Esophagus muscularis mucosa (tissue), 4 donors: Measurements from ENCODE around the gene KCTD1. TPM values are rescaled to one million over a fixed set of nuclear protein-coding genes. Genes with fewer than 3 reads are reported as not detected.

ENCODE experiments used
- DNase-seq: peaks from one replicate; pipeline ENCODE4 v3.0.0-alpha.2; 2017; ENCODE audit errors: extremely low spot score
- H3K27ac ChIP-seq, 4 donors: fragments of 200-600 bp; sonication (generic); replicated peaks in 1 of 4; 1 replicate in 3 of 4; 2 replicates in 1 of 4; pipeline ENCODE4 v1.5.1; 2016 to 2019; ENCODE audit warnings: mild to moderate bottlenecking in 1 of 4
- H3K27me3 ChIP-seq, 4 donors: fragments of 200-600 bp; sonication (generic); one replicate each; pipeline versions ENCODE4 v1.5.1 to v1.6.0; 2016 to 2019
- H3K36me3 ChIP-seq, 4 donors: fragments of 200-600 bp; sonication (generic); one replicate each; pipeline ENCODE4 v1.5.1; 2016 to 2019
- H3K4me1 ChIP-seq, 4 donors: fragments of 200-600 bp; sonication (generic); one replicate each; pipeline ENCODE4 v1.5.1; 2016 to 2019
- H3K4me3 ChIP-seq, 4 donors: fragments of 200-600 bp; sonication (generic); 1 replicate in 2 of 4; 2 replicates in 2 of 4; pipeline ENCODE4 v1.5.1; 2016 to 2019; ENCODE audit warnings: mild to moderate bottlenecking in 4 of 4, moderate library complexity in 1 of 4
- H3K9me3 ChIP-seq, 4 donors: fragments of 200-600 bp; sonication (generic); 1 replicate in 3 of 4; 2 replicates in 1 of 4; pipeline ENCODE4 v1.5.1; 2016 to 2019
- EP300 ChIP-seq: sonication (generic); formaldehyde crosslinking; IDR thresholded peaks from one replicate; pipeline ENCODE4 v1.6.1; 2017; ENCODE audit warnings: antibody characterized with exemption
- POLR2A ChIP-seq: fragments of 450-650 bp; IDR thresholded peaks from one replicate; pipeline ENCODE4 v1.6.1; 2017; ENCODE audit warnings: antibody characterized with exemption, moderate library complexity, mild to moderate bottlenecking, low read depth
- POLR2AphosphoS5 ChIP-seq, 2 donors: sonication (generic); formaldehyde crosslinking; IDR thresholded peaks; one replicate each; pipeline ENCODE4 v1.6.1; 2017; ENCODE audit warnings: antibody characterized with exemption in 2 of 2
- WGBS: methylation state at CpG from one replicate; pipeline ENCODE4 v1.1.5; 2018; 5-methylcytosine and 5-hydroxymethylcytosine counted together
- intact Hi-C: fragments of 100-400 bp; cut with DNase I; formaldehyde crosslinking; loops from one replicate; pipeline ENCODE4 v1.15.1; 2023
- total RNA-seq, 4 donors: library from RNA; depleted of rRNA; stranded (reverse); fragments of >200 nt; gene quantifications; one replicate each; pipeline versions ENCODE4 v1.1.0 to v1.2.1, GENCODE V29; 2016
- TF ChIP-seq, protein P1 (sequence below), 3 experiments: fragments of 200-600 bp in 2 of 3; fragments of 450-650 bp in 1 of 3; sonication (generic) in 2 of 3; IDR thresholded peaks; one replicate each; pipeline ENCODE4 v1.5.1; 2017 to 2019; ENCODE audit warnings: antibody characterized with exemption in 3 of 3, mild to moderate bottlenecking in 2 of 3, moderate library complexity in 1 of 3

Gene KCTD1
- total RNA-seq, 4 donors from 2014 or later, result 7.1 to 17.6 (median 12.7) TPM

DNA sequence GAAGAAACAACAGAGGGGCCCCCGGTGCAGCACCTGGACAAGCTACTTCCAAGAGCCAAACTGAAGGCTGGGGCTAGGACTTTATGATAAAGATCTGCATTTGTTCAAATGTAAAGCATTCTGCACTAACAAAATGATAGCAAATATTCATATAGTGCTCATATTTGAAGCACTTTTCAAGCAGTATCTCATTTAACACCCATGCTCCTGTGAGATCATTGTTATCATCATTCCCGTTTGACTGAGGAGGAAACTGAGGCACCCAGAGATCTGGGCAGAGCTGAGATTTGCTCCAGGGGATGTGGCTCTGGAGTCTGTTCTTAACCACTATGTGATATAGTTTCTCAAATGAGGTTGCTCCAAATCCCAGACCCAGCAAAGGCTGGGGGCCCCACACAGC, 9.8 kb downstream of the KCTD1 start:
- Histone ChIP-seq H3K36me3 (no peaks in the 10 kb centered on the region), H3K27ac (no peak overlapping the region), H3K27me3 (no peaks in the 10 kb centered on the region), H3K4me3 (no peak overlapping the region), H3K9me3 (no peaks in the 10 kb centered on the region), H3K4me1 (peaks cover 0 to 8% (median 4%) of the 10 kb centered on the region in 4 donors)
- DNase-seq, result no peak
- TF ChIP-seq EP300 (no peak), POLR2A (no peak), POLR2AphosphoS5 (IDR thresholded peaks at IDR 0.05) (no peak)
- TF ChIP-seq, protein P1, sequence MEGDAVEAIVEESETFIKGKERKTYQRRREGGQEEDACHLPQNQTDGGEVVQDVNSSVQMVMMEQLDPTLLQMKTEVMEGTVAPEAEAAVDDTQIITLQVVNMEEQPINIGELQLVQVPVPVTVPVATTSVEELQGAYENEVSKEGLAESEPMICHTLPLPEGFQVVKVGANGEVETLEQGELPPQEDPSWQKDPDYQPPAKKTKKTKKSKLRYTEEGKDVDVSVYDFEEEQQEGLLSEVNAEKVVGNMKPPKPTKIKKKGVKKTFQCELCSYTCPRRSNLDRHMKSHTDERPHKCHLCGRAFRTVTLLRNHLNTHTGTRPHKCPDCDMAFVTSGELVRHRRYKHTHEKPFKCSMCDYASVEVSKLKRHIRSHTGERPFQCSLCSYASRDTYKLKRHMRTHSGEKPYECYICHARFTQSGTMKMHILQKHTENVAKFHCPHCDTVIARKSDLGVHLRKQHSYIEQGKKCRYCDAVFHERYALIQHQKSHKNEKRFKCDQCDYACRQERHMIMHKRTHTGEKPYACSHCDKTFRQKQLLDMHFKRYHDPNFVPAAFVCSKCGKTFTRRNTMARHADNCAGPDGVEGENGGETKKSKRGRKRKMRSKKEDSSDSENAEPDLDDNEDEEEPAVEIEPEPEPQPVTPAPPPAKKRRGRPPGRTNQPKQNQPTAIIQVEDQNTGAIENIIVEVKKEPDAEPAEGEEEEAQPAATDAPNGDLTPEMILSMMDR (IDR thresholded peaks at IDR 0.05), result no peak
- intact Hi-C loops, result no loop called here
- 98% methylated on average over 2 of the region's 2 CpGs for WGBS

DNA sequence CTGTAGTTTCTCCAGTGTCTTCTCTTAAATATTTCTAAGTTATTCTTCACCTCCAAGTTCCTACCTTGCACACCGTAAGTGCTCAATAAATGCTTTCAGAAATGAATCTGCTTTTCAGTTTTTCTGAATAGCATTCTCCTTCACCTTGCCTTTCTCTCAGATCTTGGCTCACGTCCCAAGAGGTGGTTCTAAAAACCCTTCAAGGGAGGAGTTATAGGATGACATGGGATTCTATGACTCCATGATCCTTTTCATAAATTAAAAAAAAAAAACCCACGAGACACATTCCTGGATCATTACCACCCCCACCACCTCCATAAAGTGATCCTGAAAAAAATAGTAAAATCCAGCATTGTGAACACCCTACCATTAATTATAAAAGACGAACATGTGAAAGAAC, 11.7 kb downstream of the KCTD1 start:
- Histone ChIP-seq H3K36me3 (no peaks in the 10 kb centered on the region), H3K9me3 (no peaks in the 10 kb centered on the region), H3K27me3 (no peaks in the 10 kb centered on the region), H3K4me3 (no peak overlapping the region), H3K4me1 (peaks cover 0 to 8% (median 3%) of the 10 kb centered on the region in 4 donors), H3K27ac (no peak overlapping the region)
- intact Hi-C loops, result no loop called here
- DNase-seq, result no peak
- 80% methylated on average over 4 of the region's 4 CpGs for WGBS
- no peak for TF ChIP-seq POLR2A
- TF ChIP-seq, protein P1 (IDR thresholded peaks at IDR 0.05), result no peak
- TF ChIP-seq EP300, result no peak
- no peak for TF ChIP-seq POLR2AphosphoS5 (IDR thresholded peaks at IDR 0.05)

DNA sequence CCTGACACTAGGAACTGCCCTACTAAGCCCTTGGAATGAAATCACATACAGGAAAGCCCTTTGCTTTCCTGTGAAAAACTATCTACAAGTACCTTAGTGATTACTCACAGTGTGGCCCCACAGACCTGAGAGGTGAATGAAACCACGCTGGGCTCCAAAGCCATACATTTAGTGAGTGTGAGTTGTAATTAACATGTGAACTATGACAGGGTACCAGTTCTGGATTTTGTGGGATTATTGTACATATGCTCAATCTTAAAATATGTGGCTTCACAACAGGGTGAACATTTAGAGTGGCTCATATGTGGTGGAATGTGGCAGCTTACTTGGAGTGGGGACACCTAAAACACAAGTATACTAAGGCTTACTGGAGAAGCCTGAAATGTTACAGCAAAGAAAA, 12.3 kb downstream of the KCTD1 start:
- no peak for DNase-seq
- Histone ChIP-seq H3K4me1 (peaks cover 0 to 8% (median 3%) of the 10 kb centered on the region in 4 donors), H3K4me3 (no peak overlapping the region), H3K27ac (no peak overlapping the region), H3K9me3 (no peaks in the 10 kb centered on the region), H3K27me3 (no peaks in the 10 kb centered on the region), H3K36me3 (no peaks in the 10 kb centered on the region)
- 100% methylated on average over 1 of the region's 1 CpG for WGBS
- intact Hi-C loops, result no loop called here
- no peak for TF ChIP-seq POLR2AphosphoS5 (IDR thresholded peaks at IDR 0.05)
- no peak for TF ChIP-seq EP300
- TF ChIP-seq, protein P1 (IDR thresholded peaks at IDR 0.05), result no peak
- TF ChIP-seq POLR2A, result no peak

DNA sequence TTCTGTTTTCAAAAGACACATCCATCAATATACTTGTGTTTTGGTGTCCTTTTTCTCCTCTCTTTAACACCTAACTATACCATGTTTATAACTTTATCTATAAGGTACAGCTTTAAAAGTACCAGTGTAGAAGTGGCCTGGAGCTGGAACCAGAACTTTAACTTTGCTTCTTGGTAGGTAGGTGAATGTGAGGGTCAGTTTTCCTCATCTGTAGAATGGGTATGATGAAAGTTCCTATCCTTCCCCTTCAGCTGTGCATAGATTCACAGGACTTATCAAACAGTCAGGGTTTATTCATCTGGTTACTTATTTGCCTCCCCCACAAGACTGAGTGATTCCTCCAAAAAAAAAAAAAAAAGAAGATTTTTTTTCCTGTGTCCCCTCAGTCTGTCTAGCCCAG, 12.7 kb downstream of the KCTD1 start:
- Histone ChIP-seq H3K36me3 (no peaks in the 10 kb centered on the region), H3K4me1 (peaks cover 0 to 8% (median 3%) of the 10 kb centered on the region in 4 donors), H3K4me3 (no peak overlapping the region), H3K27me3 (no peaks in the 10 kb centered on the region), H3K9me3 (no peaks in the 10 kb centered on the region), H3K27ac (no peak overlapping the region)
- no peak for TF ChIP-seq POLR2A
- TF ChIP-seq, protein P1 (IDR thresholded peaks at IDR 0.05), result no peak
- TF ChIP-seq EP300, result no peak
- no peak for TF ChIP-seq POLR2AphosphoS5 (IDR thresholded peaks at IDR 0.05)
- DNase-seq, result no peak
- intact Hi-C loops, result no loop called here
